ENCODE measurements around the gene MFAP2.

- no peak for TF ChIP-seq POLR2A (IDR thresholded peaks at IDR 0.05; ENCODE audit: low read length)
- TF ChIP-seq GATA1 (IDR thresholded peaks at IDR 0.05; ENCODE audit: low read depth, low read length): no peak
Measured at GRCh38 chr1:17011439-17012307, 31.3 kb upstream of the MFAP2 start, which contains the start of gene ATP13A2.

All from erythroblast (primary cell).